Liver (tissue), 9 donors: ENCODE measurements around the gene OCA2. TPM values are rescaled to one million over a fixed set of nuclear protein-coding genes. Genes with fewer than 3 reads are reported as not detected.

Experiments used
- DNase-seq: peaks from one replicate; pipeline ENCODE4 v3.0.0-alpha.2; 2017; ENCODE audit warnings: low spot score
- H3K27ac ChIP-seq, 2 donors: one replicate each; pipeline ENCODE4 v1.7.0; 2013; ENCODE audit warnings: inconsistent platforms in 2 of 2, low read length in 2 of 2, control low read depth in 1 of 2, low read depth in 1 of 2, mild to moderate bottlenecking in 1 of 2
- H3K27me3 ChIP-seq, 4 donors: one replicate each; pipeline versions ENCODE4 v1.6.1 to v1.7.0; 2013; ENCODE audit warnings: low read length in 3 of 4, inconsistent platforms in 1 of 4, mild to moderate bottlenecking in 1 of 4, moderate library complexity in 1 of 4; ENCODE audit not compliant: control insufficient read depth in 4 of 4, insufficient read depth in 4 of 4
- H3K36me3 ChIP-seq, 4 donors: one replicate each; pipeline versions ENCODE4 v1.6.1 to v1.7.0; 2013; ENCODE audit warnings: low read length in 3 of 4, mild to moderate bottlenecking in 3 of 4, low read depth in 1 of 4, moderate library complexity in 1 of 4; ENCODE audit not compliant: control insufficient read depth in 4 of 4, insufficient read depth in 3 of 4
- H3K4me1 ChIP-seq, 4 donors: one replicate each; pipeline versions ENCODE4 v1.6.1 to v1.7.0; 2013; ENCODE audit warnings: low read length in 3 of 4, mild to moderate bottlenecking in 3 of 4, moderate library complexity in 1 of 4; ENCODE audit not compliant: control insufficient read depth in 4 of 4, insufficient read depth in 4 of 4
- H3K4me3 ChIP-seq, 3 donors: one replicate each; pipeline versions ENCODE4 v1.6.1 to v1.7.0; 2013; ENCODE audit warnings: low read length in 3 of 3, control low read depth in 1 of 3, low read depth in 1 of 3, mild to moderate bottlenecking in 1 of 3
- H3K9ac ChIP-seq, 2 donors: one replicate each; pipeline ENCODE4 v1.7.0; 2013; ENCODE audit warnings: low read length in 2 of 2, mild to moderate bottlenecking in 2 of 2, moderate library complexity in 2 of 2, control low read depth in 1 of 2, low read depth in 1 of 2
- H3K9me3 ChIP-seq, 4 donors: one replicate each; pipeline versions ENCODE4 v1.6.1 to v1.7.0; 2013; ENCODE audit warnings: low read length in 3 of 4; ENCODE audit not compliant: control insufficient read depth in 4 of 4
- EGR1 ChIP-seq, 2 donors: IDR thresholded peaks; 2 replicates each; pipeline ENCODE4 v1.6.1; 2016 to 2018; ENCODE audit warnings: antibody characterized with exemption in 2 of 2, low read depth in 2 of 2
- FOXA1 ChIP-seq: IDR thresholded peaks from 2 replicates; pipeline ENCODE4 v1.6.1; 2016; ENCODE audit warnings: antibody characterized with exemption
- FOXA2 ChIP-seq: IDR thresholded peaks from 2 replicates; pipeline ENCODE4 v1.6.1; 2016; ENCODE audit warnings: antibody characterized with exemption
- GABPA ChIP-seq, 2 donors: IDR thresholded peaks in 1 of 2; conservative IDR thresholded peaks in 1 of 2; 2 replicates each; pipeline ENCODE4 v1.6.1; 2016; ENCODE audit warnings: antibody characterized with exemption in 2 of 2, mild to moderate bottlenecking in 1 of 2, moderate library complexity in 1 of 2
- HNF4A ChIP-seq, 2 donors: conservative IDR thresholded peaks; 2 replicates each; pipeline ENCODE4 v1.6.1; 2016; ENCODE audit warnings: antibody characterized with exemption in 2 of 2, mild to moderate bottlenecking in 2 of 2
- HNF4G ChIP-seq: IDR thresholded peaks from 2 replicates; pipeline ENCODE4 v1.6.1; 2016; ENCODE audit warnings: antibody characterized with exemption
- JUND ChIP-seq, 2 donors: IDR thresholded peaks; 2 replicates each; pipeline ENCODE4 v1.6.1; 2016; ENCODE audit warnings: antibody characterized with exemption in 2 of 2
- NR2F2 ChIP-seq: IDR thresholded peaks from 2 replicates; pipeline ENCODE4 v1.6.1; 2016; ENCODE audit warnings: antibody characterized with exemption
- RAD21 ChIP-seq, 2 donors: IDR thresholded peaks; 2 replicates each; pipeline ENCODE4 v1.6.1; 2016; ENCODE audit warnings: antibody characterized with exemption in 2 of 2, mild to moderate bottlenecking in 2 of 2
- SP1 ChIP-seq: IDR thresholded peaks from 2 replicates; pipeline ENCODE4 v1.6.1; 2018; ENCODE audit warnings: antibody characterized with exemption, mild to moderate bottlenecking
- TAF1 ChIP-seq: conservative IDR thresholded peaks from 2 replicates; pipeline ENCODE4 v1.6.1; 2016; ENCODE audit warnings: antibody characterized with exemption, mild to moderate bottlenecking
- YY1 ChIP-seq: IDR thresholded peaks from 2 replicates; pipeline ENCODE4 v1.6.1; 2016; ENCODE audit warnings: antibody characterized with exemption, mild to moderate bottlenecking
- WGBS: extraction: QIAGEN DNeasy Blood & Tissue Kit; methylation state at CpG from one replicate; pipeline ENCODE4 v1.1.7; 2013; 5-methylcytosine and 5-hydroxymethylcytosine counted together
- polyA plus RNA-seq, 2 donors: library from polyadenylated mRNA; stranded (reverse) in 1 of 2; unstranded in 1 of 2; fragments of 200-250 nt in 1 of 2; fragments of >200 nt in 1 of 2; fragmentation: Nextera tagmentation in 1 of 2; extraction: Ambion mirVana in 1 of 2; gene quantifications; one replicate each; pipeline versions ENCODE4 v1.2.1 to v1.2.3, GENCODE V29; 2013 to 2015
- total RNA-seq, 2 donors: library from RNA; depleted of rRNA; stranded (reverse); fragments of >200 nt; gene quantifications; one replicate each; pipeline ENCODE4 v1.2.3, GENCODE V29; 2014
- TF ChIP-seq, protein P1 (sequence below): IDR thresholded peaks from 2 replicates; pipeline ENCODE4 v1.6.1; 2016; ENCODE audit warnings: antibody characterized with exemption
- TF ChIP-seq, protein P2 (sequence below): IDR thresholded peaks from 2 replicates; pipeline ENCODE4 v1.6.1; 2016; ENCODE audit warnings: antibody characterized with exemption
- donor health status: healthy.
- donor health status: healthy.
- donor health status: healthy.
- donor health status: healthy.
- donor health status: healthy.

The OCA2 gene
- total and polyA plus RNA-seq, 4 donors = 0.02 to 0.56 (median 0.15) TPM

DNA sequence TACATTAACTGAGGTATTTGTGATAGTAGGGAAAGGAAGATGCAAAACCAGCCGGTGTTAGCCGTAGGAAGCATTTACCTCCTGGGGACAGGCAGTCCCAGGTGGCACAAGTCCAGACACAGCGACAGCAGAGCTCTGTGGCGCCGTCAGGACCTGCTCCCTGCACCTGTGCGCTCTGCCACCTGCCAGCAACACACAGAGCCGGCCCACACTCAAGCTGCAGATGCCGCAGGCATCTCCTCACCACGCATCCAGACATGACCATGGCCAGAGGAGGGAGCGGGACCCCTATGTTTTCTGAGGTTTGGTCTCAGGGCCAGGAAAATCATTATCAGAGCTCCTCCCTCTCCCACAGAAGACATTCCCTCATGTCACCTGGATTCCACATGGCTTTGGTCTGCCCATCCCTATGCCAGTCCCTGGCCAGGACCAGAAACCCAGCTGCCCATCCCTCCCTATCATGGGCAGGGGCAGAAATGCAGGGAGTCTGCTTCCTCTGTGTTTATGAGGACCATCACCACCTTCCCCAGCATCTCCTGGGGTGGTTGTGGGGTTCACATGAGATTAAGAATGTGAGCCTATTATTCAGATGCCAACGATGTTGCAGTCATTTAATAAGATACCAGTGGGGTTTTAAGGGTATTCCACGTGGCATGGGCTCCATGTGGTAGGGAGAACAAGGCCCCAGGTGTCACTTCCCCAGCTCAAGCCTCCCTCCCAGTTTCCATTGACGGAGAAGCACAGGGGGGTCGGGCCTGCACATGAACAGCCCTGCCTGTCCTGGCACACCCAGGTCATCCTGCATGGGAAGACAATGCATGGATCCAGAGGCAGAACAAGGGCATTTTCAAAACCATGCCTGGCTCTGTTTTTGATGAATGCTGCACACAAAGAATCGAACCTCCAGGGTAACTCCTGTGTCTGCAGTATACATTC lies 251.1 kb downstream of the OCA2 start (continued):
- TF ChIP-seq TAF1 (no peak), HNF4G (no peak), FOXA2 (no peak), YY1 (no peak), RAD21 (IDR thresholded peaks at IDR 0.05) (no peak)
- TF ChIP-seq, protein P1, sequence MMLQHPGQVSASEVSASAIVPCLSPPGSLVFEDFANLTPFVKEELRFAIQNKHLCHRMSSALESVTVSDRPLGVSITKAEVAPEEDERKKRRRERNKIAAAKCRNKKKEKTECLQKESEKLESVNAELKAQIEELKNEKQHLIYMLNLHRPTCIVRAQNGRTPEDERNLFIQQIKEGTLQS = no peak

GRCh38 chr15:27846722-27847395 lies 252.3 kb downstream of the OCA2 start:
- Histone ChIP-seq H3K4me1 (peaks cover 0 to 2% (median 0%) of the 10 kb centered on the region in 4 donors), H3K27ac (no peak overlapping the region), H3K4me3 (no peak overlapping the region), H3K27me3 (no peaks in the 10 kb centered on the region), H3K9ac (no peak overlapping the region), H3K9me3 (peaks cover 0 to 2% (median 0%) of the 10 kb centered on the region in 4 donors), H3K36me3 (no peaks in the 10 kb centered on the region)
- 87% methylated on average over 10 of the region's 10 CpGs for WGBS
- no peak for DNase-seq
- no peak for TF ChIP-seq EGR1 (IDR thresholded peaks at IDR 0.05; ENCODE audit: low read depth in 2 of 2)

GRCh38 chr15:27845535-27846369 lies 253.4 kb downstream of the OCA2 start:
- Histone ChIP-seq H3K9ac (no peak overlapping the region), H3K4me3 (no peak overlapping the region), H3K27me3 (no peaks in the 10 kb centered on the region), H3K9me3 (no peaks in the 10 kb centered on the region), H3K27ac (no peak overlapping the region), H3K36me3 (no peaks in the 10 kb centered on the region), H3K4me1 (peaks cover 0 to 3% (median 0%) of the 10 kb centered on the region in 4 donors)
- no peak for DNase-seq
- 84% methylated on average over 21 of the region's 21 CpGs for WGBS
- TF ChIP-seq EGR1 (IDR thresholded peaks at IDR 0.05; ENCODE audit: low read depth in 2 of 2) = no peak
- TF ChIP-seq FOXA1 = no peak

- no peak overlapping the region for H3K9ac ChIP-seq
- H3K36me3 ChIP-seq = no peaks in the 10 kb centered on the region
- H3K9me3 ChIP-seq = no peaks in the 10 kb centered on the region
- no peak for DNase-seq
- H3K27me3 ChIP-seq = no peaks in the 10 kb centered on the region
- H3K4me1 ChIP-seq = peaks cover 0 to 3% (median 0%) of the 10 kb centered on the region in 4 donors
- no peak overlapping the region for H3K4me3 ChIP-seq
- no peak for TF ChIP-seq TAF1
- TF ChIP-seq, protein P1 = no peak
- TF ChIP-seq, protein P2, sequence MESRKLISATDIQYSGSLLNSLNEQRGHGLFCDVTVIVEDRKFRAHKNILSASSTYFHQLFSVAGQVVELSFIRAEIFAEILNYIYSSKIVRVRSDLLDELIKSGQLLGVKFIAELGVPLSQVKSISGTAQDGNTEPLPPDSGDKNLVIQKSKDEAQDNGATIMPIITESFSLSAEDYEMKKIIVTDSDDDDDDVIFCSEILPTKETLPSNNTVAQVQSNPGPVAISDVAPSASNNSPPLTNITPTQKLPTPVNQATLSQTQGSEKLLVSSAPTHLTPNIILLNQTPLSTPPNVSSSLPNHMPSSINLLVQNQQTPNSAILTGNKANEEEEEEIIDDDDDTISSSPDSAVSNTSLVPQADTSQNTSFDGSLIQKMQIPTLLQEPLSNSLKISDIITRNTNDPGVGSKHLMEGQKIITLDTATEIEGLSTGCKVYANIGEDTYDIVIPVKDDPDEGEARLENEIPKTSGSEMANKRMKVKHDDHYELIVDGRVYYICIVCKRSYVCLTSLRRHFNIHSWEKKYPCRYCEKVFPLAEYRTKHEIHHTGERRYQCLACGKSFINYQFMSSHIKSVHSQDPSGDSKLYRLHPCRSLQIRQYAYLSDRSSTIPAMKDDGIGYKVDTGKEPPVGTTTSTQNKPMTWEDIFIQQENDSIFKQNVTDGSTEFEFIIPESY = no peak
- no peak for TF ChIP-seq HNF4A (conservative IDR thresholded peaks at IDR 0.05)
- TF ChIP-seq SP1 = no peak
- no peak for TF ChIP-seq HNF4G
- no peak for TF ChIP-seq GABPA (IDR thresholded peaks at IDR 0.05 in 1 of 2, conservative IDR thresholded peaks at IDR 0.05 in 1 of 2)
- no peak for TF ChIP-seq JUND (IDR thresholded peaks at IDR 0.05)
- no peak for TF ChIP-seq NR2F2
- TF ChIP-seq EGR1 (IDR thresholded peaks at IDR 0.05; ENCODE audit: low read depth in 2 of 2) = no peak
- no peak for TF ChIP-seq FOXA1
- no peak for TF ChIP-seq YY1
- no peak overlapping the region for H3K27ac ChIP-seq
- WGBS = 86% methylated on average over 13 of the region's 13 CpGs
These were observed 255.0 kb downstream of the OCA2 start for GRCh38 chr15:27844018-27844666.
